HEK293 (cell line): ENCODE measurements around the gene CASP2.

Experiments used
- CTCF ChIA-PET: fragments of 350-600 bp; formaldehyde crosslinking; extraction: SDS; loops from one replicate; lab custom pipeline; 2021; ENCODE audit warnings: antibody characterized with exemption; lab: Yijun Ruan, JAX
- POLR2A ChIA-PET: fragments of 300-600 bp; formaldehyde crosslinking; extraction: SDS; loops from one replicate; lab custom pipeline; 2020; ENCODE audit warnings: antibody characterized with exemption, inconsistent platforms; lab: Yijun Ruan, JAX
- H3K27ac ChIP-seq: fragments of 200-500 bp; sonication (Bioruptor generic); 2 replicates; pipeline ENCODE4 v1.5.1; 2014; ENCODE audit warnings: low read depth, low read length, control low read depth, inconsistent platforms; ENCODE audit errors: extremely low read depth
- H3K36me3 ChIP-seq, 2 experiments: fragments of 200-500 bp in 1 of 2; sonication (Bioruptor generic) in 1 of 2; 1 replicate in 1 of 2; 2 replicates in 1 of 2; pipeline ENCODE4 v1.5.1; 2014 to 2017; ENCODE audit warnings: inconsistent platforms in 2 of 2, low read length in 2 of 2; ENCODE audit not compliant: control insufficient read depth in 2 of 2, insufficient read depth in 1 of 2
- H3K4me1 ChIP-seq: fragments of 200-500 bp; sonication (Bioruptor generic); 2 replicates; pipeline ENCODE4 v1.5.1; 2014; ENCODE audit warnings: mild to moderate bottlenecking, low read length, inconsistent platforms; ENCODE audit not compliant: control insufficient read depth, insufficient read depth
- H3K4me3 ChIP-seq: 2 replicates; pipeline ENCODE4 v1.5.1; 2011; ENCODE audit warnings: low read depth, mild to moderate bottlenecking, control low read depth, low read length, moderate library complexity
- H3K9me3 ChIP-seq: fragments of 200-500 bp; sonication (Bioruptor generic); 2 replicates; pipeline ENCODE4 v1.5.1; 2014; ENCODE audit warnings: low read depth, low read length, inconsistent platforms; ENCODE audit not compliant: control insufficient read depth, insufficient read depth
- HOXD13 ChIP-seq: sonication (generic); formaldehyde crosslinking; IDR thresholded peaks from 2 replicates; pipeline ENCODE4 v1.8.0; 2022; ENCODE audit warnings: missing genetic modification reagents, borderline replicate concordance
- KLF8 ChIP-seq: fragments of 450-650 bp; formaldehyde crosslinking; IDR thresholded peaks from 2 replicates; pipeline ENCODE4 v1.5.1; 2016; ENCODE audit warnings: missing biosample characterization, missing genetic modification characterization
- OSR2 ChIP-seq: fragments of 450-650 bp; formaldehyde crosslinking; IDR thresholded peaks from 2 replicates; pipeline ENCODE4 v1.5.1; 2016; ENCODE audit warnings: missing biosample characterization, missing genetic modification characterization
- SCRT1 ChIP-seq: fragments of 450-650 bp; formaldehyde crosslinking; IDR thresholded peaks from 2 replicates; pipeline ENCODE4 v1.5.1; 2016; ENCODE audit warnings: missing biosample characterization, missing genetic modification characterization, borderline replicate concordance
- ZBTB17 ChIP-seq: fragments of 450-650 bp; formaldehyde crosslinking; IDR thresholded peaks from 2 replicates; pipeline ENCODE4 v1.5.1; 2016; ENCODE audit warnings: missing biosample characterization, missing genetic modification characterization
- ZIC2 ChIP-seq: fragments of 450-650 bp; formaldehyde crosslinking; IDR thresholded peaks from 2 replicates; pipeline ENCODE4 v1.5.1; 2016; ENCODE audit warnings: missing biosample characterization, missing genetic modification characterization
- ZNF140 ChIP-seq: fragments of 450-650 bp; formaldehyde crosslinking; IDR thresholded peaks from 2 replicates; pipeline ENCODE4 v1.5.1; 2016; ENCODE audit warnings: missing biosample characterization, missing genetic modification characterization
- ZNF202 ChIP-seq: fragments of 450-650 bp; formaldehyde crosslinking; IDR thresholded peaks from 2 replicates; pipeline ENCODE4 v1.5.1; 2016; ENCODE audit warnings: missing biosample characterization, missing genetic modification characterization, borderline replicate concordance
- ZNF24 ChIP-seq: fragments of 450-650 bp; formaldehyde crosslinking; IDR thresholded peaks from 2 replicates; pipeline ENCODE4 v1.5.1; 2016; ENCODE audit warnings: missing biosample characterization, missing genetic modification characterization
- ZNF544 ChIP-seq: fragments of 450-650 bp; formaldehyde crosslinking; IDR thresholded peaks from 2 replicates; pipeline ENCODE4 v1.5.0; 2017; ENCODE audit warnings: missing biosample characterization, missing genetic modification characterization
- ZNF560 ChIP-seq: fragments of 450-650 bp; formaldehyde crosslinking; IDR thresholded peaks from 2 replicates; pipeline ENCODE4 v1.5.1; 2017; ENCODE audit warnings: missing biosample characterization, missing genetic modification characterization, borderline replicate concordance
- ZNF776 ChIP-seq: fragments of 450-650 bp; formaldehyde crosslinking; IDR thresholded peaks from 2 replicates; pipeline ENCODE4 v1.5.0; 2017; ENCODE audit warnings: missing biosample characterization, missing genetic modification characterization, borderline replicate concordance
- ZSCAN30 ChIP-seq: fragments of 450-650 bp; IDR thresholded peaks from 2 replicates; pipeline ENCODE4 v1.5.1; 2018; ENCODE audit warnings: missing biosample characterization, mild to moderate bottlenecking, missing genetic modification characterization, moderate library complexity
- TF ChIP-seq, protein P1 (sequence below): fragments of 450-650 bp; formaldehyde crosslinking; IDR thresholded peaks from 2 replicates; pipeline ENCODE4 v1.5.1; 2017; ENCODE audit warnings: missing biosample characterization, missing genetic modification characterization
- TF ChIP-seq, protein P2 (sequence below): fragments of 450-650 bp; IDR thresholded peaks from 2 replicates; pipeline ENCODE4 v1.5.1; 2018; ENCODE audit warnings: missing biosample characterization, mild to moderate bottlenecking, missing genetic modification characterization
- TF ChIP-seq, protein P3 (sequence below): fragments of 450-650 bp; formaldehyde crosslinking; conservative IDR thresholded peaks from 2 replicates; pipeline ENCODE4 v1.5.1; 2016; ENCODE audit warnings: low read depth, missing biosample characterization, missing genetic modification characterization

CASP2 gene

DNA sequence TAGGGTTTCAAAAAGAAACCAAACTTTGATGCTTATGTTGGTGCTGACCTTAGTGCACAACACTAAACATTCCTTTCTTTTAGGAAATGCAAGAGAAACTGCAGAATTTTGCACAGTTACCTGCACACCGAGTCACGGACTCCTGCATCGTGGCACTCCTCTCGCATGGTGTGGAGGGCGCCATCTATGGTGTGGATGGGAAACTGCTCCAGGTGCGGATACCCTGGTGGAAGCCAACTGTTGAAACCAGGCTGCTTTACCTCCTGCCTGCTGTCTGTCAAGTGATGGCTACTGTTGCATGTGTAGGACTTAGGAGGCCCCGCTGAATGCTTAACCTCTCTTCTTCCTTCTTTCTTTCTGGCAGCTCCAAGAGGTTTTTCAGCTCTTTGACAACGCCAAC lies 11.7 kb downstream of the CASP2 start (continued):
- TF ChIP-seq ZIC2 = no peak
- TF ChIP-seq ZNF560 = no peak
- no peak for TF ChIP-seq ZBTB17 (tag by site-specific recombination)
- TF ChIP-seq ZNF776 (tag by site-specific recombination) = no peak
- no peak for TF ChIP-seq ZNF202 (tag by site-specific recombination)
- TF ChIP-seq SCRT1 = peak; percentile 60; the same call in 1 of the 2 replicates
- TF ChIP-seq, protein P1, sequence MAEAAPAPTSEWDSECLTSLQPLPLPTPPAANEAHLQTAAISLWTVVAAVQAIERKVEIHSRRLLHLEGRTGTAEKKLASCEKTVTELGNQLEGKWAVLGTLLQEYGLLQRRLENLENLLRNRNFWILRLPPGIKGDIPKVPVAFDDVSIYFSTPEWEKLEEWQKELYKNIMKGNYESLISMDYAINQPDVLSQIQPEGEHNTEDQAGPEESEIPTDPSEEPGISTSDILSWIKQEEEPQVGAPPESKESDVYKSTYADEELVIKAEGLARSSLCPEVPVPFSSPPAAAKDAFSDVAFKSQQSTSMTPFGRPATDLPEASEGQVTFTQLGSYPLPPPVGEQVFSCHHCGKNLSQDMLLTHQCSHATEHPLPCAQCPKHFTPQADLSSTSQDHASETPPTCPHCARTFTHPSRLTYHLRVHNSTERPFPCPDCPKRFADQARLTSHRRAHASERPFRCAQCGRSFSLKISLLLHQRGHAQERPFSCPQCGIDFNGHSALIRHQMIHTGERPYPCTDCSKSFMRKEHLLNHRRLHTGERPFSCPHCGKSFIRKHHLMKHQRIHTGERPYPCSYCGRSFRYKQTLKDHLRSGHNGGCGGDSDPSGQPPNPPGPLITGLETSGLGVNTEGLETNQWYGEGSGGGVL (tag by site-specific recombination) = no peak
- no peak for TF ChIP-seq HOXD13 (CRISPR knock-in tag)
- TF ChIP-seq KLF8 (tag by site-specific recombination) = no peak
- TF ChIP-seq OSR2 (tag by site-specific recombination) = no peak
- no peak for TF ChIP-seq ZNF24
- TF ChIP-seq ZNF544 = no peak
- TF ChIP-seq, protein P2, sequence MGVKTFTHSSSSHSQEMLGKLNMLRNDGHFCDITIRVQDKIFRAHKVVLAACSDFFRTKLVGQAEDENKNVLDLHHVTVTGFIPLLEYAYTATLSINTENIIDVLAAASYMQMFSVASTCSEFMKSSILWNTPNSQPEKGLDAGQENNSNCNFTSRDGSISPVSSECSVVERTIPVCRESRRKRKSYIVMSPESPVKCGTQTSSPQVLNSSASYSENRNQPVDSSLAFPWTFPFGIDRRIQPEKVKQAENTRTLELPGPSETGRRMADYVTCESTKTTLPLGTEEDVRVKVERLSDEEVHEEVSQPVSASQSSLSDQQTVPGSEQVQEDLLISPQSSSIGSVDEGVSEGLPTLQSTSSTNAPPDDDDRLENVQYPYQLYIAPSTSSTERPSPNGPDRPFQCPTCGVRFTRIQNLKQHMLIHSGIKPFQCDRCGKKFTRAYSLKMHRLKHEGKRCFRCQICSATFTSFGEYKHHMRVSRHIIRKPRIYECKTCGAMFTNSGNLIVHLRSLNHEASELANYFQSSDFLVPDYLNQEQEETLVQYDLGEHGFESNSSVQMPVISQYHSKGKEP (tag by site-specific recombination) = 0 out of 2 replicates have a peak, but pooled peaks have one; percentile 24
- no peak for TF ChIP-seq ZSCAN30 (tag by site-specific recombination)
- TF ChIP-seq ZNF140 (tag by site-specific recombination) = no peak

DNA sequence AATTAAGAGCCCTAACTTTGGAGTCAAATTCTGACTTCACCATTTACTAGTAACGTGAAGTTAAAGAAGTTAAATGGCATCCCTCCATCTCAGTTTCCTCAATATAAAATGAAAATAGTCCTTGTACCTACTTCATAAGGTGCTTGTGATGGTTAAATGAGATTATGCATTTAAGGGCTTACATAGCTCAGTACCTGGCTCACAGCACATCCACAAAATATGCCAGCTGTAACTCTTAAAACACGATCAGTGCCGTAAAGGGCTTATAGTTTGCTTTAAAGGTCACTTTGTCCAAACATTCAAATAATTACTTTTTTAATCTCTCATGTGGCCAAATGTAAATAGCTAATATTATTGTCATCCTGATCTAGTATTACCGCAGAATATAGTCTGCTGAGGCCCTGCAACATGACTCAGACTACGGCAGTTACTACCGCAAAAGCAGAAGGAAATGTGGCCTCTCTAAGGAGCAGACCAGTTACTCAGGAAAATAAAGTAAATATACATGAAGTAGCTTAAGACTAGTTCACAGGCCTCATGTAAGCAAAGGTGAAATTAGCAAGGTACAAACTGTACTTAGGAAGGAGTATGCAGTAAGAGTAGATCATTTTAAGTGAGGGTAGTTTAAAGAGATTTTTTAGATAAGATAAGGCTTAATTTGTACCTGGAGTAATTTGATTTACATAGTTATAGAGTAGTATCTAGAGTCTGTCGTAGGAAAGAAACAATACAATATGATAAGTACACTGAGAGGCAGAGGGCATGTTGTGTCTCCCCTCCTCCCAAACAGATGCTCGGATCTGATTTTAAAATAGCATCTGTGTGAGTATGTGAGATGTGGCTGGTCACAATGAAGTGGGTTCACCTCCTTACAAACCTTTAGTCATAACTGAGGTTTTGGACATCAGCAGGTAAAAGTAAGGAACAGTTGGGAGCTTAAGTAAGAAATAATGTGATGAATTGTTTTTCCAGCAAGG lies 13.1 kb downstream of the CASP2 start:
- TF ChIP-seq, protein P3, sequence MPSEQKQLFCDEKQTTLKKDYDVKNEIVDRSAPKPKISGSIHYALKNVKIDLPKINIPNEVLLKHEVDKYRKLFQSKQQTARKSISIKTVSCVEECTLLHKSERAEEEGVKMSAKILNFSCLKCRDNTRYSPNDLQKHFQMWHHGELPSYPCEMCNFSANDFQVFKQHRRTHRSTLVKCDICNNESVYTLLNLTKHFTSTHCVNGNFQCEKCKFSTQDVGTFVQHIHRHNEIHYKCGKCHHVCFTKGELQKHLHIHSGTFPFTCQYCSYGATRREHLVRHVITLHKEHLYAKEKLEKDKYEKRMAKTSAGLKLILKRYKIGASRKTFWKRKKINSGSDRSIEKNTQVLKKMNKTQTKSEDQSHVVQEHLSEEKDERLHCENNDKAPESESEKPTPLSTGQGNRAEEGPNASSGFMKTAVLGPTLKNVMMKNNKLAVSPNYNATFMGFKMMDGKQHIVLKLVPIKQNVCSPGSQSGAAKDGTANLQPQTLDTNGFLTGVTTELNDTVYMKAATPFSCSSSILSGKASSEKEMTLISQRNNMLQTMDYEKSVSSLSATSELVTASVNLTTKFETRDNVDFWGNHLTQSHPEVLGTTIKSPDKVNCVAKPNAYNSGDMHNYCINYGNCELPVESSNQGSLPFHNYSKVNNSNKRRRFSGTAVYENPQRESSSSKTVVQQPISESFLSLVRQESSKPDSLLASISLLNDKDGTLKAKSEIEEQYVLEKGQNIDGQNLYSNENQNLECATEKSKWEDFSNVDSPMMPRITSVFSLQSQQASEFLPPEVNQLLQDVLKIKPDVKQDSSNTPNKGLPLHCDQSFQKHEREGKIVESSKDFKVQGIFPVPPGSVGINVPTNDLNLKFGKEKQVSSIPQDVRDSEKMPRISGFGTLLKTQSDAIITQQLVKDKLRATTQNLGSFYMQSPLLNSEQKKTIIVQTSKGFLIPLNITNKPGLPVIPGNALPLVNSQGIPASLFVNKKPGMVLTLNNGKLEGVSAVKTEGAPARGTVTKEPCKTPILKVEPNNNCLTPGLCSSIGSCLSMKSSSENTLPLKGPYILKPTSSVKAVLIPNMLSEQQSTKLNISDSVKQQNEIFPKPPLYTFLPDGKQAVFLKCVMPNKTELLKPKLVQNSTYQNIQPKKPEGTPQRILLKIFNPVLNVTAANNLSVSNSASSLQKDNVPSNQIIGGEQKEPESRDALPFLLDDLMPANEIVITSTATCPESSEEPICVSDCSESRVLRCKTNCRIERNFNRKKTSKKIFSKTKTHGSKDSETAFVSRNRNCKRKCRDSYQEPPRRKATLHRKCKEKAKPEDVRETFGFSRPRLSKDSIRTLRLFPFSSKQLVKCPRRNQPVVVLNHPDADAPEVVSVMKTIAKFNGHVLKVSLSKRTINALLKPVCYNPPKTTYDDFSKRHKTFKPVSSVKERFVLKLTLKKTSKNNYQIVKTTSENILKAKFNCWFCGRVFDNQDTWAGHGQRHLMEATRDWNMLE (tag by site-specific recombination) = no peak
- no peaks in the 10 kb centered on the region for H3K4me1 ChIP-seq
- H3K4me3 ChIP-seq = no peak overlapping the region
- no peaks in the 10 kb centered on the region for H3K9me3 ChIP-seq
- POLR2A ChIA-PET = interaction anchor here (0.7 kb wide), 2 partner anchors 13 to 61 kb away, joined by 3 read pairs; partner anchors contain the start of gene CASP2
- CTCF ChIA-PET = interaction anchor here (0.6 to 3.3 kb wide), 6 partner anchors 9 to 78 kb away, joined by 3 to 49 read pairs (median 8); no protein-coding TSS in a partner anchor
- no peak overlapping the region for H3K27ac ChIP-seq
- peaks cover 28 to 92% of the 10 kb centered on the region in 2 experiments; a peak in 2 of 3 replicates for H3K36me3 ChIP-seq
